ENCODE results near the gene WFDC12. TPM values are rescaled to one million over a fixed set of nuclear protein-coding genes. Genes with fewer than 3 reads are reported as not detected.

WFDC12 gene
- under 1 TPM in 1 of 4 donors, not detected in 3; 0.68 TPM for total RNA-seq

GRCh38 chr20:45124365-45124764 lies at the start of gene WFDC12:
TSS of gene WFDC12 (minus strand) at chr20:45124465. CDS start at chr20:45124447, 18 bp downstream.
- H3K4me3 ChIP-seq: no peak within 1 kb of the TSS
- no peaks in the 10 kb centered on the region for H3K27me3 ChIP-seq
- TF ChIP-seq POLR2AphosphoS5 (IDR thresholded peaks at IDR 0.05): no peak
- TF ChIP-seq, protein P1, sequence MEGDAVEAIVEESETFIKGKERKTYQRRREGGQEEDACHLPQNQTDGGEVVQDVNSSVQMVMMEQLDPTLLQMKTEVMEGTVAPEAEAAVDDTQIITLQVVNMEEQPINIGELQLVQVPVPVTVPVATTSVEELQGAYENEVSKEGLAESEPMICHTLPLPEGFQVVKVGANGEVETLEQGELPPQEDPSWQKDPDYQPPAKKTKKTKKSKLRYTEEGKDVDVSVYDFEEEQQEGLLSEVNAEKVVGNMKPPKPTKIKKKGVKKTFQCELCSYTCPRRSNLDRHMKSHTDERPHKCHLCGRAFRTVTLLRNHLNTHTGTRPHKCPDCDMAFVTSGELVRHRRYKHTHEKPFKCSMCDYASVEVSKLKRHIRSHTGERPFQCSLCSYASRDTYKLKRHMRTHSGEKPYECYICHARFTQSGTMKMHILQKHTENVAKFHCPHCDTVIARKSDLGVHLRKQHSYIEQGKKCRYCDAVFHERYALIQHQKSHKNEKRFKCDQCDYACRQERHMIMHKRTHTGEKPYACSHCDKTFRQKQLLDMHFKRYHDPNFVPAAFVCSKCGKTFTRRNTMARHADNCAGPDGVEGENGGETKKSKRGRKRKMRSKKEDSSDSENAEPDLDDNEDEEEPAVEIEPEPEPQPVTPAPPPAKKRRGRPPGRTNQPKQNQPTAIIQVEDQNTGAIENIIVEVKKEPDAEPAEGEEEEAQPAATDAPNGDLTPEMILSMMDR (IDR thresholded peaks at IDR 0.05): no peak
- no peaks in the 10 kb centered on the region for H3K36me3 ChIP-seq
- WGBS, 2 donors (ENCODE audit: low coverage in 1 of 2): 82% methylated on average over 6 of the region's 6 CpGs; no CpG with 5 or more reads in 1 of the 2 donors
- no peak for DNase-seq
- H3K9me3 ChIP-seq: no peaks in the 10 kb centered on the region
- no peak within 1 kb of the TSS for H3K27ac ChIP-seq
- no peaks in the 10 kb centered on the region for H3K4me1 ChIP-seq
- in situ Hi-C loops (cut with MboI; ENCODE audit: low pct_ligation_motif_present in 1 of 4, low pct_unique_long_range_greater_than_20kb in 1 of 4, low sequenced_read_pairs in 3 of 4) (loop anchor here in 1 of 4 donors (25.0 kb wide), 1 partner anchor 163 kb away; no protein-coding TSS in a partner anchor), intact Hi-C loops (cut with DNase I; ENCODE audit: low total_unique reads) (no loop called here)

DNA sequence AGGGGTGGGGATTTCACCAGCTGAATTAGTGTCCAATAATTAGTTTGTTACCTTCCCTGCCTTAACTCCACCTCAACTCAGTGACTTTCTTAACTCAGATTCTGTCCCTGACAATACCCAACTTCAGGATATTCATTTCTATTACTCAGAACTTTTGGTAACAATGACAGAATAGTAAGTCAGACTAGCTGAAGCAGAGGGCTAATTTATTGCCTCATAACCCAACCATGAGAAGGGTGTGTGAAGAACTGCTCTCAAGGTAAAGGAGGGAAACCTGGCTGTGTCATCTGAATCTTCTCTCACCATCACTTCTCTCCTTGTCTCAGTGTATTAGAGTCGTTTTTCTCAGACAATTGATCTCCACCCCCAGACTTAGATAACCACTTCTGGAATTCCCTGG lies 49.3 kb upstream of the WFDC12 start:
- intact Hi-C loops (cut with DNase I; ENCODE audit: low total_unique reads) (no loop called here), in situ Hi-C loops (cut with MboI; ENCODE audit: low pct_ligation_motif_present in 1 of 4, low pct_unique_long_range_greater_than_20kb in 1 of 4, low sequenced_read_pairs in 3 of 4) (no loop called here)
- peaks cover 3 to 21% (median 16%) of the 10 kb centered on the region in 4 donors for H3K4me1 ChIP-seq
- H3K4me3 ChIP-seq: no peak overlapping the region
- no peaks in the 10 kb centered on the region for H3K9me3 ChIP-seq
- no peak for TF ChIP-seq POLR2AphosphoS5 (IDR thresholded peaks at IDR 0.05)
- TF ChIP-seq EP300 (IDR thresholded peaks at IDR 0.05; ENCODE audit: low read depth): no peak
- TF ChIP-seq, protein P1 (IDR thresholded peaks at IDR 0.05): no peak
- TF ChIP-seq POLR2A (IDR thresholded peaks at IDR 0.05): no peak
- H3K27me3 ChIP-seq: no peaks in the 10 kb centered on the region
- no peak overlapping the region for H3K27ac ChIP-seq
- no peak for DNase-seq
- no peaks in the 10 kb centered on the region for H3K36me3 ChIP-seq
- WGBS, 2 donors (ENCODE audit: low coverage in 1 of 2): 26 to 40% methylated on average over 1 of the region's 1 CpG

GRCh38 chr20:45164906-45165305 lies 40.6 kb upstream of the WFDC12 start:
- Histone ChIP-seq H3K9me3 (peaks cover 5 to 15% of the 10 kb centered on the region in 2 donors), H3K27me3 (no peaks in the 10 kb centered on the region), H3K36me3 (no peaks in the 10 kb centered on the region), H3K4me1 (peaks cover 0 to 18% (median 8%) of the 10 kb centered on the region in 4 donors), H3K4me3 (no peak overlapping the region), H3K27ac (no peak overlapping the region)
- no peak for DNase-seq
- in situ Hi-C loops (cut with MboI; ENCODE audit: low pct_ligation_motif_present in 1 of 4, low pct_unique_long_range_greater_than_20kb in 1 of 4, low sequenced_read_pairs in 3 of 4): no loop called here
- 95 to 100% methylated on average over 1 of the region's 1 CpG for WGBS, 2 donors (ENCODE audit: low coverage in 1 of 2)
- intact Hi-C loops (cut with DNase I; ENCODE audit: low total_unique reads): no loop called here
- TF ChIP-seq POLR2A (IDR thresholded peaks at IDR 0.05): no peak
- no peak for TF ChIP-seq POLR2AphosphoS5 (IDR thresholded peaks at IDR 0.05)
- TF ChIP-seq, protein P1 (IDR thresholded peaks at IDR 0.05): no peak

DNA sequence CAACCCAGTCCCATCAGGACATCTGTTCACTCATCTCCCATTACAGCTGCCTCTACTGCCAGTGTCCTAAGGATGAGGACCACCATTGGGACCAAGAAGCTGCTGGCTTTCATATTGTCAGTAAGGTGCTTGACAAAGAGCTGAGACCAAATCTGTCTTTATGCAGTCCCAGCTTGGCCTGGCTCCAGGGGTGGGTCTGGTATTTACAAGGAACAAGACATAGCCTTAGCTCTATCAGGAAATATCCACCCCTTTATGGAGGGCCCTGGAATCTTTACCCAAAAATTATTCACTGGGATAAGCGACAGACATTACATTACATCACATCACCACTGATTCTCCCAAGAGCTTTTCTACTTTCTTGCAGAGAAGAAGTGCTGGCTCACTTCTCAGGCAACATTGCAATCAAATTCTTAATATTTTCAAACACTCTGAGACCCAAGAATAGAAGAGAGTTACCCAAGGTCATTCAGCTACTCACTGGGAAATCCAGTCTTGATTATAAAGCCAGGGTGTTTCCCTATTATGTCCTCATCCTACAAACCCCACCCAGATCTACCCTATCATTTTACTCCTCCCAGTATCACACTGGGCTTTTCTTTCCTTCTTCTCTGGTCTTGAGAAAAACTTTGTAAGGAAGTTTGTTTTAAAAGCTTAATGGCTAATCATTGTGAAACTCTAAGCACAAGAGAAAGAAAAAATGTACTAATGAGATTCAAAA lies 39.0 kb upstream of the WFDC12 start:
- Histone ChIP-seq H3K4me1 (peaks cover 0 to 27% (median 15%) of the 10 kb centered on the region in 4 donors), H3K27me3 (no peaks in the 10 kb centered on the region), H3K27ac (peak overlapping the region; percentile 55 to 73 (median 62)), H3K36me3 (no peaks in the 10 kb centered on the region), H3K9me3 (peaks cover 13 to 22% of the 10 kb centered on the region in 2 donors), H3K4me3 (no peak overlapping the region)
- peak; percentile 83 for DNase-seq
- in situ Hi-C loops (cut with MboI; ENCODE audit: low pct_ligation_motif_present in 1 of 4, low pct_unique_long_range_greater_than_20kb in 1 of 4, low sequenced_read_pairs in 3 of 4) (no loop called here), intact Hi-C loops (cut with DNase I; ENCODE audit: low total_unique reads) (no loop called here)
- no peak for TF ChIP-seq EP300 (IDR thresholded peaks at IDR 0.05; ENCODE audit: low read depth)
- TF ChIP-seq POLR2A (IDR thresholded peaks at IDR 0.05): no peak
- TF ChIP-seq POLR2AphosphoS5 (IDR thresholded peaks at IDR 0.05): no peak
- TF ChIP-seq, protein P1 (IDR thresholded peaks at IDR 0.05): no peak
- WGBS, 2 donors (ENCODE audit: low coverage in 1 of 2): 25 to 38% methylated on average over 1 of the region's 1 CpG

Data from transverse colon (tissue), 4 donors.